ENCODE data around the gene MST1R.

DNA sequence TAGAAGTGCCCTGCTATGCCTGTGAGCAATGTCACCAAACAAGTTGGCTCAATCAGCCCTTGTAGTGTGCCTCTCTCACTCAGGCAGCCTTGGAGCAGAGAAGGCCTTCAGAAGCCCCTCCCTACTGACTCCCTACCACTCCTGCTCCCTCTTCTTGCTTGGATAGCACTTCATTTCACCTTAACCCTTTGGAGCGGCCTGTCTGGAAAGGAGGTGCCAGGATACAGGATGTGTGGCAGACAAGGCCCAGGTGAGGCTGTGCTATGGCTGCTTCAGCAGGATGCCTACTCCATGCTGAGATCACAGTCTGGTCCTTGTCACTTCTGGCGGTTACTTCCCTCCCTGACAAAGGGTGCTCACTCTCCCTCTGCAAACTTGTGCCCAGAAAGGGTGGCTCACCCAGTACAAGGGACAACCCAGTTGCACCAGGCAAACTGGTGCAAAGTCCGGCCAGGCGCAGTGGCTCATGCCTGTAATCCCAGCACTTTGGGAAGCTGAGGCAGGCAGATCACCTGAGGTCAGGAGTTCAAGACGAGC lies 24.9 kb upstream of the MST1R start:
- TF ChIP-seq, protein P1, sequence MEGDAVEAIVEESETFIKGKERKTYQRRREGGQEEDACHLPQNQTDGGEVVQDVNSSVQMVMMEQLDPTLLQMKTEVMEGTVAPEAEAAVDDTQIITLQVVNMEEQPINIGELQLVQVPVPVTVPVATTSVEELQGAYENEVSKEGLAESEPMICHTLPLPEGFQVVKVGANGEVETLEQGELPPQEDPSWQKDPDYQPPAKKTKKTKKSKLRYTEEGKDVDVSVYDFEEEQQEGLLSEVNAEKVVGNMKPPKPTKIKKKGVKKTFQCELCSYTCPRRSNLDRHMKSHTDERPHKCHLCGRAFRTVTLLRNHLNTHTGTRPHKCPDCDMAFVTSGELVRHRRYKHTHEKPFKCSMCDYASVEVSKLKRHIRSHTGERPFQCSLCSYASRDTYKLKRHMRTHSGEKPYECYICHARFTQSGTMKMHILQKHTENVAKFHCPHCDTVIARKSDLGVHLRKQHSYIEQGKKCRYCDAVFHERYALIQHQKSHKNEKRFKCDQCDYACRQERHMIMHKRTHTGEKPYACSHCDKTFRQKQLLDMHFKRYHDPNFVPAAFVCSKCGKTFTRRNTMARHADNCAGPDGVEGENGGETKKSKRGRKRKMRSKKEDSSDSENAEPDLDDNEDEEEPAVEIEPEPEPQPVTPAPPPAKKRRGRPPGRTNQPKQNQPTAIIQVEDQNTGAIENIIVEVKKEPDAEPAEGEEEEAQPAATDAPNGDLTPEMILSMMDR (IDR thresholded peaks at IDR 0.05; ENCODE audit: low read depth, low read length), result no peak
- TF ChIP-seq POLR2A (IDR thresholded peaks at IDR 0.05; ENCODE audit: extremely low read depth, insufficient read length), result no peak
- TF ChIP-seq, protein P2, sequence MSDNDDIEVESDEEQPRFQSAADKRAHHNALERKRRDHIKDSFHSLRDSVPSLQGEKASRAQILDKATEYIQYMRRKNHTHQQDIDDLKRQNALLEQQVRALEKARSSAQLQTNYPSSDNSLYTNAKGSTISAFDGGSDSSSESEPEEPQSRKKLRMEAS (IDR thresholded peaks at IDR 0.05; ENCODE audit: low read depth, low read length), result no peak

Data from NB4 (cell line).